Gastroesophageal sphincter (tissue), 3 donors: ENCODE results near the gene TULP3.
"Not testable (repeated sequence)": the region's sequence is repeated elsewhere in the genome, so short reads cannot be mapped to it uniquely, and the experiment has no call there.

Source experiments
- EP300 ChIP-seq: sonication (generic); formaldehyde crosslinking; IDR thresholded peaks from one replicate; pipeline ENCODE4 v1.6.1; 2017; ENCODE audit warnings: antibody characterized with exemption, mild to moderate bottlenecking
- POLR2A ChIP-seq, 2 donors: fragments of 450-650 bp; IDR thresholded peaks; one replicate each; pipeline ENCODE4 v1.6.1; 2017; ENCODE audit warnings: antibody characterized with exemption in 2 of 2, mild to moderate bottlenecking in 2 of 2, moderate library complexity in 1 of 2
- POLR2AphosphoS5 ChIP-seq: sonication (generic); formaldehyde crosslinking; IDR thresholded peaks from one replicate; pipeline ENCODE4 v1.6.1; 2017; ENCODE audit warnings: antibody characterized with exemption
- TF ChIP-seq, protein P1 (sequence below), 4 experiments: fragments of 200-600 bp in 2 of 4; fragments of 450-650 bp in 2 of 4; sonication (generic) in 1 of 4; IDR thresholded peaks; one replicate each; pipeline ENCODE4 v1.5.1; 2017 to 2019; ENCODE audit warnings: antibody characterized with exemption in 4 of 4, mild to moderate bottlenecking in 2 of 4, moderate library complexity in 2 of 4

DNA sequence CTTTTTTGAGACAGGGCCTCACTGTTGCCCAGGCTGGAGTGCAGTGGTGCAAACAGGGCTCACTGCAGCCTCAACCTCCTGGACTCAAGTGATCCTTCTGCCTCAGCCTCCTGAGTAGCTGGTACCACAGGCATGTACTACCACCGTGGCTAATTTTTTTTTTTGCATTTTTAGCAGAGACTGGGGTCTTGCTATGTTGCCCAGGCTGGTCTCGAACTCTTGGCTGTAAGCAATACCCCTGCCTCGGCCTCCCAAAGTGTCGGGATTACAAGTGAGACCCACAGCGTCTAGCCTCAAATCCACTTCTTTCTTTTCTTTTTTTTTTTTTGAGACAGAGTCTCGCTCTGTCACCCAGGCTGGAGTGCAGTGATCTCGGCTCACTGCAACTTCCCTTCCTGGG lies 27.3 kb upstream of the TULP3 start:
- TF ChIP-seq EP300; POLR2A (IDR thresholded peaks at IDR 0.05); POLR2AphosphoS5: not testable (repeated sequence)
- TF ChIP-seq, protein P1, sequence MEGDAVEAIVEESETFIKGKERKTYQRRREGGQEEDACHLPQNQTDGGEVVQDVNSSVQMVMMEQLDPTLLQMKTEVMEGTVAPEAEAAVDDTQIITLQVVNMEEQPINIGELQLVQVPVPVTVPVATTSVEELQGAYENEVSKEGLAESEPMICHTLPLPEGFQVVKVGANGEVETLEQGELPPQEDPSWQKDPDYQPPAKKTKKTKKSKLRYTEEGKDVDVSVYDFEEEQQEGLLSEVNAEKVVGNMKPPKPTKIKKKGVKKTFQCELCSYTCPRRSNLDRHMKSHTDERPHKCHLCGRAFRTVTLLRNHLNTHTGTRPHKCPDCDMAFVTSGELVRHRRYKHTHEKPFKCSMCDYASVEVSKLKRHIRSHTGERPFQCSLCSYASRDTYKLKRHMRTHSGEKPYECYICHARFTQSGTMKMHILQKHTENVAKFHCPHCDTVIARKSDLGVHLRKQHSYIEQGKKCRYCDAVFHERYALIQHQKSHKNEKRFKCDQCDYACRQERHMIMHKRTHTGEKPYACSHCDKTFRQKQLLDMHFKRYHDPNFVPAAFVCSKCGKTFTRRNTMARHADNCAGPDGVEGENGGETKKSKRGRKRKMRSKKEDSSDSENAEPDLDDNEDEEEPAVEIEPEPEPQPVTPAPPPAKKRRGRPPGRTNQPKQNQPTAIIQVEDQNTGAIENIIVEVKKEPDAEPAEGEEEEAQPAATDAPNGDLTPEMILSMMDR (IDR thresholded peaks at IDR 0.05): not testable (repeated sequence)
